MM.1S (cell line): ENCODE results near the gene ARSD.

Experiments used
- CTCF ChIP-seq: fragments of 300-600 bp; sonication (generic); IDR thresholded peaks from 2 replicates; pipeline ENCODE4 v1.5.1; 2016; ENCODE audit warnings: antibody characterized with exemption, low read length, mixed read lengths
- EZH2 ChIP-seq: fragments of 300-600 bp; sonication (generic); optimal IDR thresholded peaks from 2 replicates; pipeline ENCODE3; 2017; ENCODE audit warnings: low read depth, mild to moderate bottlenecking, antibody characterized with exemption, low read length, mixed read lengths
- EZH2phosphoT487 ChIP-seq: fragments of 300-600 bp; sonication (generic); IDR thresholded peaks from 2 replicates; pipeline ENCODE4 v1.6.1; 2018; ENCODE audit warnings: antibody characterized with exemption, low read length

GRCh38 chrX:2857566-2857965 lies 71.6 kb downstream of the ARSD start:
- TF ChIP-seq EZH2 = no peak
- no peak for TF ChIP-seq EZH2phosphoT487
- TF ChIP-seq CTCF = no peak
